Activated CD8-positive, alpha-beta T cell treated with anti-CD3 and anti-CD28 coated beads, Interleukin-2, amount 10 ng/mL, durations not matched to agents 7 days and 5 days (primary cell): ENCODE data around the gene ZNF367. TPM values are rescaled to one million over a fixed set of nuclear protein-coding genes. Genes with fewer than 3 reads are reported as not detected.

Experiments
- ATAC-seq: fragments of 150-1000 bp; cut with Tn5 transposase; one replicate; pipeline ENCODE4 v1.10.0; 2021; ENCODE audit warnings: moderate library complexity
- CTCF ChIA-PET: fragments of 350-600 bp; sonication (Branson Sonifier 250); formaldehyde crosslinking; loops from one replicate; lab custom pipeline; 2021; ENCODE audit warnings: antibody characterized with exemption; lab: Charles Lee
- POLR2A ChIA-PET: fragments of 350-600 bp; sonication (Branson Sonifier 250); formaldehyde crosslinking; loops from one replicate; lab custom pipeline; 2021; ENCODE audit warnings: antibody characterized with exemption; lab: Charles Lee
- DNase-seq: peaks from one replicate; pipeline ENCODE4 v3.0.0-alpha.2; 2020
- H3K27ac Mint-ChIP-seq: one replicate; pipeline ENCODE4 v1.8.0; 2021; ENCODE audit warnings: mild to moderate bottlenecking, mixed read lengths
- H3K27me3 Mint-ChIP-seq: one replicate; pipeline ENCODE4 v1.8.0; 2021; ENCODE audit warnings: low read depth, mixed read lengths
- H3K36me3 Mint-ChIP-seq: one replicate; pipeline ENCODE4 v1.8.0; 2021; ENCODE audit warnings: low read depth, mixed read lengths
- H3K4me1 Mint-ChIP-seq: one replicate; pipeline ENCODE4 v1.8.0; 2021; ENCODE audit warnings: low read depth, mixed read lengths
- H3K4me3 Mint-ChIP-seq: one replicate; pipeline ENCODE4 v1.8.0; 2021; ENCODE audit warnings: mild to moderate bottlenecking, mixed read lengths
- H3K9me3 Mint-ChIP-seq: one replicate; pipeline ENCODE4 v1.8.0; 2022; ENCODE audit warnings: mixed read lengths; ENCODE audit not compliant: insufficient read depth
- total RNA-seq, 2 experiments: library from RNA; stranded (reverse); gene quantifications; one replicate each; pipeline ENCODE4 v1.2.3, GENCODE V29; 2021

Gene ZNF367
- total RNA-seq, 2 experiments from 2014 or later, result 37.1 to 38.4 TPM

- Mint-ChIP-seq H3K9me3 (no peaks in the 10 kb centered on the region), H3K27me3 (peaks cover 21% of the 10 kb centered on the region), H3K4me1 (peaks cover 16% of the 10 kb centered on the region), H3K27ac (peak overlapping the region; percentile 74), H3K4me3 (peak overlapping the region; percentile 81), H3K36me3 (no peaks in the 10 kb centered on the region)
- DNase-seq (peak; percentile 47), ATAC-seq (peak; percentile 0)
- POLR2A ChIA-PET, result interaction anchor here (1.4 to 2.1 kb wide), 2 partner anchors 32 to 38 kb away, joined by 4 to 9 read pairs; partner anchors contain the start of gene ZNF367
- CTCF ChIA-PET, result interaction anchor here (1.0 to 2.6 kb wide), 2 partner anchors 10 to 116 kb away, joined by 4 to 12 read pairs; no protein-coding TSS in a partner anchor
Observed at GRCh38 chr9:96450613-96451528, 32.7 kb upstream of the ZNF367 start.

GRCh38 chr9:96449845-96450612, 31.9 kb upstream of the ZNF367 start, which contains the start of gene HABP4:
Gene HABP4, plus strand, starts transcription at chr9:96450169. Its CDS starts 111 bp downstream, at chr9:96450280.
- peaks cover 21% of the 10 kb centered on the region for H3K27me3 Mint-ChIP-seq
- H3K36me3 Mint-ChIP-seq, result no peaks in the 10 kb centered on the region
- peak within 1 kb of the TSS; percentile 74 for H3K27ac Mint-ChIP-seq
- H3K9me3 Mint-ChIP-seq, result no peaks in the 10 kb centered on the region
- DNase-seq (peak; percentile 96), ATAC-seq (peak; percentile 98)
- ChIA-PET POLR2A (interaction anchor here (1.4 to 2.1 kb wide), 2 partner anchors 31 to 37 kb away, joined by 4 to 9 read pairs; partner anchors contain the start of gene ZNF367), CTCF (interaction anchor here (0.8 to 2.6 kb wide), 6 partner anchors 9 to 122 kb away, joined by 3 to 12 read pairs (median 6); no protein-coding TSS in a partner anchor)
- peak within 1 kb of the TSS; percentile 81 for H3K4me3 Mint-ChIP-seq
- H3K4me1 Mint-ChIP-seq, result peaks cover 16% of the 10 kb centered on the region

- ChIA-PET POLR2A (interaction anchor here (1.4 to 2.1 kb wide), 2 partner anchors 31 to 36 kb away, joined by 4 to 9 read pairs; partner anchors contain the start of gene ZNF367), CTCF (interaction anchor here (0.8 to 2.6 kb wide), 6 partner anchors 8 to 122 kb away, joined by 3 to 12 read pairs (median 6); no protein-coding TSS in a partner anchor)
- peak overlapping the region; percentile 62 for H3K27ac Mint-ChIP-seq
- H3K27me3 Mint-ChIP-seq, result peaks cover 21% of the 10 kb centered on the region
- H3K4me3 Mint-ChIP-seq, result peak overlapping the region; percentile 71
- H3K4me1 Mint-ChIP-seq, result peaks cover 16% of the 10 kb centered on the region
- ATAC-seq, result no peak
- H3K9me3 Mint-ChIP-seq, result no peaks in the 10 kb centered on the region
- no peaks in the 10 kb centered on the region for H3K36me3 Mint-ChIP-seq
- no peak for DNase-seq
Observed at GRCh38 chr9:96449523-96449844, 31.3 kb upstream of the ZNF367 start.

GRCh38 chr9:96448546-96449170, 30.5 kb upstream of the ZNF367 start:
- DNase-seq (no peak), ATAC-seq (no peak)
- ChIA-PET POLR2A (no interaction called here), CTCF (interaction anchor here (1.4 kb wide), 2 partner anchors 11 to 119 kb away, joined by 6 to 7 read pairs; no protein-coding TSS in a partner anchor)
- Mint-ChIP-seq H3K27me3 (peaks cover 21% of the 10 kb centered on the region), H3K4me3 (peak overlapping the region; percentile 71), H3K27ac (no peak overlapping the region), H3K36me3 (no peaks in the 10 kb centered on the region), H3K9me3 (no peaks in the 10 kb centered on the region), H3K4me1 (peaks cover 16% of the 10 kb centered on the region)

GRCh38 chr9:96447406-96447805, 29.2 kb upstream of the ZNF367 start:
- Mint-ChIP-seq H3K27ac (no peak overlapping the region), H3K27me3 (peaks cover 21% of the 10 kb centered on the region), H3K4me3 (no peak overlapping the region), H3K4me1 (peaks cover 14% of the 10 kb centered on the region), H3K9me3 (no peaks in the 10 kb centered on the region), H3K36me3 (no peaks in the 10 kb centered on the region)
- CTCF ChIA-PET, result no interaction called here
- ATAC-seq (no peak), DNase-seq (no peak)
- POLR2A ChIA-PET, result no interaction called here

- no peaks in the 10 kb centered on the region for H3K36me3 Mint-ChIP-seq
- DNase-seq, result no peak
- no peak for ATAC-seq
- no peaks in the 10 kb centered on the region for H3K4me1 Mint-ChIP-seq
- ChIA-PET POLR2A (no interaction called here), CTCF (interaction anchor here (0.5 to 3.7 kb wide), 19 partner anchors 8 to 225 kb away, joined by 3 to 13 read pairs (median 5); partner anchors contain the start of gene HABP4)
- peaks cover 5% of the 10 kb centered on the region for H3K27me3 Mint-ChIP-seq
- H3K4me3 Mint-ChIP-seq, result no peak overlapping the region
- H3K27ac Mint-ChIP-seq, result no peak overlapping the region
- H3K9me3 Mint-ChIP-seq, result no peaks in the 10 kb centered on the region
Observed at GRCh38 chr9:96442491-96442890, 24.3 kb upstream of the ZNF367 start.

GRCh38 chr9:96441798-96442445, 23.8 kb upstream of the ZNF367 start:
- peak; percentile 39 for ATAC-seq
- peak; percentile 43 for DNase-seq
- no peak overlapping the region for H3K27ac Mint-ChIP-seq
- H3K4me1 Mint-ChIP-seq, result no peaks in the 10 kb centered on the region
- POLR2A ChIA-PET, result no interaction called here
- CTCF ChIA-PET, result interaction anchor here (0.5 to 3.7 kb wide), 19 partner anchors 8 to 225 kb away, joined by 3 to 13 read pairs (median 5); partner anchors contain the start of gene HABP4
- H3K4me3 Mint-ChIP-seq, result no peak overlapping the region
- H3K27me3 Mint-ChIP-seq, result peaks cover under 1% of the 10 kb centered on the region
- no peaks in the 10 kb centered on the region for H3K9me3 Mint-ChIP-seq
- H3K36me3 Mint-ChIP-seq, result no peaks in the 10 kb centered on the region

GRCh38 chr9:96440671-96441199, 22.6 kb upstream of the ZNF367 start:
- Mint-ChIP-seq H3K27ac (no peak overlapping the region), H3K27me3 (no peaks in the 10 kb centered on the region), H3K4me3 (no peak overlapping the region), H3K4me1 (no peaks in the 10 kb centered on the region), H3K36me3 (no peaks in the 10 kb centered on the region), H3K9me3 (no peaks in the 10 kb centered on the region)
- DNase-seq (no peak), ATAC-seq (no peak)
- ChIA-PET CTCF (interaction anchor here (1.5 to 3.7 kb wide), 6 partner anchors 8 to 192 kb away, joined by 4 to 13 read pairs (median 8); partner anchors contain the start of gene HABP4), POLR2A (no interaction called here)

- Mint-ChIP-seq H3K27me3 (peaks cover 5% of the 10 kb centered on the region), H3K36me3 (no peaks in the 10 kb centered on the region), H3K27ac (no peak overlapping the region), H3K9me3 (no peaks in the 10 kb centered on the region), H3K4me3 (no peak overlapping the region), H3K4me1 (no peaks in the 10 kb centered on the region)
- DNase-seq (no peak), ATAC-seq (no peak)
- ChIA-PET POLR2A (no interaction called here), CTCF (interaction anchor here (0.6 kb wide), 1 partner anchor 12 kb away, joined by 3 read pairs; no protein-coding TSS in a partner anchor)
Observed at GRCh38 chr9:96437454-96437853, 19.3 kb upstream of the ZNF367 start.

- Mint-ChIP-seq H3K9me3 (no peaks in the 10 kb centered on the region), H3K4me3 (no peak overlapping the region), H3K27ac (no peak overlapping the region), H3K4me1 (no peaks in the 10 kb centered on the region), H3K27me3 (peaks cover 5% of the 10 kb centered on the region), H3K36me3 (no peaks in the 10 kb centered on the region)
- ATAC-seq, result no peak
- CTCF ChIA-PET, result interaction anchor here (0.6 to 1.8 kb wide), 2 partner anchors 11 to 109 kb away, joined by 3 to 5 read pairs; no protein-coding TSS in a partner anchor
- POLR2A ChIA-PET, result no interaction called here
- DNase-seq, result no peak
Observed at GRCh38 chr9:96436456-96437126, 18.4 kb upstream of the ZNF367 start.
